ENCODE measurements around the gene ST6GALNAC3. TPM values are rescaled to one million over a fixed set of nuclear protein-coding genes. Genes with fewer than 3 reads are reported as not detected.
"Not testable (repeated sequence)": the region's sequence is repeated elsewhere in the genome, so short reads cannot be mapped to it uniquely, and the experiment has no call there.

ST6GALNAC3 gene
- total RNA-seq, 1 experiment from 2014 or later, result 0.03 TPM

GRCh38 chr1:76239470-76239918 lies 164.9 kb downstream of the ST6GALNAC3 start:
- no peak for DNase-seq (ENCODE audit: low read depth)

GRCh38 chr1:76240316-76240715 lies 165.8 kb downstream of the ST6GALNAC3 start:
- peak; percentile 3 for DNase-seq (ENCODE audit: low read depth)

- not testable (repeated sequence) for DNase-seq (ENCODE audit: low read depth)
Measured at GRCh38 chr1:76242587-76242986, 168.0 kb downstream of the ST6GALNAC3 start.

- DNase-seq (ENCODE audit: low read depth), result no peak
Measured at GRCh38 chr1:76247261-76247852, 172.8 kb downstream of the ST6GALNAC3 start.

- no peak for DNase-seq (ENCODE audit: low read depth)
Measured at GRCh38 chr1:76250271-76250670, 175.7 kb downstream of the ST6GALNAC3 start.

GRCh38 chr1:76252431-76252830 lies 177.9 kb downstream of the ST6GALNAC3 start:
- no peak for DNase-seq (ENCODE audit: low read depth)

GRCh38 chr1:76254104-76255030 lies 179.8 kb downstream of the ST6GALNAC3 start:
- no peak for DNase-seq (ENCODE audit: low read depth)

- DNase-seq (ENCODE audit: low read depth), result no peak
Measured at GRCh38 chr1:76256289-76257223, 182.0 kb downstream of the ST6GALNAC3 start.

- no peak for DNase-seq (ENCODE audit: low read depth)
Measured at GRCh38 chr1:76257823-76258222, 183.3 kb downstream of the ST6GALNAC3 start.

GRCh38 chr1:76259270-76259669 lies 184.7 kb downstream of the ST6GALNAC3 start:
- DNase-seq (ENCODE audit: low read depth), result no peak

- DNase-seq (ENCODE audit: low read depth), result no peak
Measured at GRCh38 chr1:76260279-76260678, 185.7 kb downstream of the ST6GALNAC3 start.

GRCh38 chr1:76262601-76263000 lies 188.1 kb downstream of the ST6GALNAC3 start:
- no peak for DNase-seq (ENCODE audit: low read depth)

- no peak for DNase-seq (ENCODE audit: low read depth)
Measured at GRCh38 chr1:76264642-76265041, 190.1 kb downstream of the ST6GALNAC3 start.

GRCh38 chr1:76266762-76267161 lies 192.2 kb downstream of the ST6GALNAC3 start:
- no peak for DNase-seq (ENCODE audit: low read depth)

- DNase-seq (ENCODE audit: low read depth), result no peak
Measured at GRCh38 chr1:76267631-76268030, 193.1 kb downstream of the ST6GALNAC3 start.

GRCh38 chr1:76268341-76268740 lies 193.8 kb downstream of the ST6GALNAC3 start:
- no peak for DNase-seq (ENCODE audit: low read depth)

- DNase-seq (ENCODE audit: low read depth), result peak; percentile 56
Measured at GRCh38 chr1:76269155-76269554, 194.6 kb downstream of the ST6GALNAC3 start.

- no peak for DNase-seq (ENCODE audit: low read depth)
Measured at GRCh38 chr1:76274302-76274701, 199.8 kb downstream of the ST6GALNAC3 start.

GRCh38 chr1:76274718-76275117 lies 200.2 kb downstream of the ST6GALNAC3 start:
- no peak for DNase-seq (ENCODE audit: low read depth)

- DNase-seq (ENCODE audit: low read depth), result no peak
Measured at GRCh38 chr1:76278711-76279100, 204.2 kb downstream of the ST6GALNAC3 start.

GRCh38 chr1:76279101-76279748 lies 204.7 kb downstream of the ST6GALNAC3 start:
- no peak for DNase-seq (ENCODE audit: low read depth)

All from HT1080 (cell line).